Endothelial cell (in vitro differentiated cells): Measurements from ENCODE around the gene PKP3. TPM values are rescaled to one million over a fixed set of nuclear protein-coding genes. Genes with fewer than 3 reads are reported as not detected.
"Not testable (repeated sequence)": the region's sequence is repeated elsewhere in the genome, so short reads cannot be mapped to it uniquely, and the experiment has no call there.

Experiments
- DNase-seq: peaks from one replicate; pipeline ENCODE4 v3.0.0; 2021; ENCODE audit warnings: low spot score
- H3K27ac Mint-ChIP-seq: one replicate; pipeline ENCODE4 v1.8.0; 2021; ENCODE audit warnings: mixed read lengths, inconsistent platforms; ENCODE audit not compliant: unreplicated experiment
- H3K27me3 Mint-ChIP-seq: one replicate; pipeline ENCODE4 v1.8.0; 2021; ENCODE audit warnings: mild to moderate bottlenecking, moderate library complexity, mixed read lengths, inconsistent platforms; ENCODE audit not compliant: unreplicated experiment
- H3K36me3 Mint-ChIP-seq: one replicate; pipeline ENCODE4 v1.8.0; 2021; ENCODE audit warnings: mild to moderate bottlenecking, low read depth, mixed read lengths, inconsistent platforms; ENCODE audit not compliant: unreplicated experiment
- H3K4me1 Mint-ChIP-seq: one replicate; pipeline ENCODE4 v1.8.0; 2021; ENCODE audit warnings: mild to moderate bottlenecking, mixed read lengths, inconsistent platforms; ENCODE audit not compliant: unreplicated experiment
- H3K4me3 Mint-ChIP-seq: one replicate; pipeline ENCODE4 v1.8.0; 2021; ENCODE audit warnings: mild to moderate bottlenecking, mixed read lengths, inconsistent platforms; ENCODE audit not compliant: unreplicated experiment
- H3K9me3 Mint-ChIP-seq: one replicate; pipeline ENCODE4 v1.8.0; 2021; ENCODE audit warnings: mixed read lengths, inconsistent platforms; ENCODE audit not compliant: unreplicated experiment
- CTCF ChIP-seq: fragments of 200-600 bp; sonication (generic); IDR thresholded peaks from one replicate; pipeline ENCODE4 v1.5.0; 2021; ENCODE audit warnings: antibody characterized with exemption; ENCODE audit not compliant: unreplicated experiment
- total RNA-seq: library from RNA; stranded (reverse); fragmentation: NEBNext Ultra II Directional; extraction: Animal tissue kit (Norgen Biotek cat#: 25700); gene quantifications from one replicate; pipeline ENCODE4 v1.2.1, GENCODE V29; 2021; ENCODE audit not compliant: unreplicated experiment

PKP3 gene
- total RNA-seq, 1 donor from 2014 or later, result 0.49 TPM

DNA sequence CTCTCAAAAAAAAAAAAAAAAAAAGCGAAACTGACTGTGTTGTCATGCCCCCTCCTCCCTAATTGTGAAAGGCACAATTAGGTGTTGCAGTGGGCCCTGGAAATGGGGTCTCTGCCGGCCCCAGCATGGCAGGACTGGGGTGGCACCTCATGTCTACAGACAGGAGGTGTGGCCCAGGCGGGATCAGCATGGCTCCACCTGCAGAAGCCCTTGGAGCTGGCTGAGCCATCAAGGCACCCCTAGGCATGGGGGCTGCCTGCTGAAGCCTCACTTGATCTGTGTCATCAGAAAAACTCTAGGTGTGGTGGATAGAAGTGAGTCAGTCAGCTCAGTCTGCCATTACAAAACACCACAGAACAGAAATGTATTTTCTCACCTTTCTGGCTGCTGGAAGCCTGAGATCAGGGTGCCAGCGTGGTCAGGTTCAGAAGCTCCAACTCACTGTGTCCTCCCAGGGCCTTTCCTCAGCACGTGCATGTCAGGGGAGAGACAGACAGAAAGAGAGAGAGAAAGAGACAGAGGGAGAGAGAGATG is 34.8 kb upstream of the PKP3 start:
- no peak for DNase-seq
- Mint-ChIP-seq H3K27ac (no peak overlapping the region), H3K4me1 (peaks cover 4% of the 10 kb centered on the region), H3K36me3 (no peaks in the 10 kb centered on the region), H3K9me3 (no peaks in the 10 kb centered on the region), H3K27me3 (peaks cover 15% of the 10 kb centered on the region), H3K4me3 (no peak overlapping the region)
- TF ChIP-seq CTCF, result no peak

DNA sequence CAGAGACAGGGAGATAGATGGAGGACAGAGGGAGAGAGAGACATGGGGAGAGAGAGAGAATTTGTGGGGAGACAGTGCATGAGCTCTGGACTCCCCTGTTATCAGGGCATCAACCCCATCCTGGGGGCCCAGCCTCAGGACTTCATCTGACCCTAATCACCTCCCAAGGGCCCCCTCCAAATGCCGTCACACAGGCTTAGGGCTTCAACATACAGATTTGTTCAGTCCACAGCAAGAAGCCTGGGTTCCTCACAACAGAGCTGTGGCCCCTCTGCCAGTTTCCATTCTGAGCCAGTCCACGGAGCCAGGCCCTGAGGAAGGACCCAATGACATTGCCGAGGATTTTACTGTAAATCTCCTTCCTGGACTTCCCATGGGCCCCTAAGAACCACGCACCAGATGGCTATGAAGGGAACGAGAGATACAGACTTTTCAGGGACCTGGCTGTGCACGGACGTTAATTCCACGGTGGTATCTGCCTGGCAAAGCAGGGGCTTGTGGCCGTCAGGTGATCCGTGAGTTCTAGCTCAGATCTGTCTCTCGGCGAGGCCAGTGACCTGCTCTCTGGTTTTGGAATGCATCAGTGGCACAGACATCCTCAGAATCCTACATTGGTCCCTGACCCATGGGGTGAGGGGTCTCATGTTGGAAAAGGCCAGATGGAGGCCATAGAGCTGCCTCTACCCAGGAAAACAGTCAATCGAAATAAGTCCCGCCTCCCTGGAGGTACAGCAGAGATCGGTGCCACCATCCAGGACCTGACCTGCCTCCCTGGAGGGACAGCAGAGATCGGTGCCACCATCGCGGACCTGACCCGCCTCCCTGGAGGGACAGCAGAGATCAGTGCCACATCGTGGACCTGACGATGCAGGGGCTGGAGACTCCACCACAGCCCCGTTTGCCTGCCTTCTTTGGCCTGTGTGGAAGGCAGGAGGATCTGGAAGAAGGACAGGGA is 33.4 kb upstream of the PKP3 start:
- Mint-ChIP-seq H3K27me3 (peaks cover 13% of the 10 kb centered on the region), H3K4me3 (no peak overlapping the region), H3K4me1 (no peaks in the 10 kb centered on the region), H3K9me3 (no peaks in the 10 kb centered on the region), H3K36me3 (no peaks in the 10 kb centered on the region), H3K27ac (no peak overlapping the region)
- no peak for DNase-seq
- TF ChIP-seq CTCF, result no peak

DNA sequence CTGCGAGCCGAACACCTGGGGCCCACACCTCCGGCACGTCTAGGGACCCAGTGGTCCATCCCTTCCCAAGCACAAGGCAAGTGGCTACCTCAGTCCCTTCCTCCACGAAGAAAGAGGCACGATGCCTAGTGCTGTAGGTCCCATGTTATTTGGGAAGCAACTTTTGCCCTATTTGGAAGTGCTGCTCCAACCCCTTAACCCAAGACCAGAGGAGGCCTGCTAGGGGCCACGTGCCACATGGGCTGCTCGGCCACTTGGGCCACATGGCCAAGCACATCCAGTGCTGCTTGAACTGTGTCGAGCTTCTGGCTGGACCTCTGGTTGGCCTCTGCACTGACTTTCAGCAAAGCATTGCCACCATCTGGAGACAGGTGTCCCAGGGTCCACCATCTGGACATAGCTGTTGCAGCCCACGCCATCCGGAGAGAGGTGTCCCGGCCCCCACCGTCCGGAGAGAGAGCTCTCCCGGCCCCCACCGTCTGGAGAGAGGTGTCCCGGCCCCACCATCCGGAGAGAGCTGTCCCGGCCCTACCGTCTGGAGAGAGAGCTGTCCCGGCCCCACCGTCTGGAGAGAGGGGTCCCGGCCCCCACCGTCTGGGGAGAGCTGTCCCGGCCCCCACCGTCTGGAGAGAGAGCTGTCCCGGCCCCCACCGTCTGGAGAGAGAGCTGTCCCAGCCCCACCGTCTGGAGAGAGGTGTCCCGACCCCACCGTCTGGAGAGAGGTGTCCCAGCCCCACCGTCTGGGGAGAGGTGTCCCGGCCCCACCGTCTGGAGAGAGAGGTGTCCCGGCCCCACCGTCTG is 31.2 kb upstream of the PKP3 start:
- Mint-ChIP-seq H3K27ac (no peak overlapping the region), H3K9me3 (no peaks in the 10 kb centered on the region), H3K36me3 (no peaks in the 10 kb centered on the region), H3K4me1 (peaks cover 4% of the 10 kb centered on the region), H3K27me3 (peaks cover 18% of the 10 kb centered on the region), H3K4me3 (no peak overlapping the region)
- DNase-seq, result no peak
- TF ChIP-seq CTCF, result no peak

DNA sequence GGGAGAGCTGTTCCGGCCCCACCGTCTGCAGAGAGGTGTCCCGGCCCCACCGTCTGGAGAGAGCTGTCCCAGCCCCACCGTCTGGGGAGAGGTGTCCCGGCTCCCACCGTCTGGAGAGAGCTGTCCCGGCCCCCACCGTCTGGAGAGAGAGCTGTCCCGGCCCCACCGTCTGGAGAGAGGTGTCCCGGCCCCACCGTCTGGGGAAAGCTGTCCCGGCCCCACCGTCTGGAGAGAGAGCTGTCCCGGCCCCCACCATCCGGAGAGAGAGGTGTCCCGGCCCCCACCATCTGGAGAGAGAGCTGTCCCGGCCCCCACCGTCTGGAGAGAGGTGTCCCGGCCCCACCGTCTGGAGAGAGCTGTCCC is 30.6 kb upstream of the PKP3 start:
- H3K4me3 Mint-ChIP-seq, H3K4me1 Mint-ChIP-seq, H3K36me3 Mint-ChIP-seq, H3K27ac Mint-ChIP-seq, DNase-seq, H3K9me3 Mint-ChIP-seq: not testable (repeated sequence)
- H3K27me3 Mint-ChIP-seq, result peaks cover 21% of the 10 kb centered on the region

- Mint-ChIP-seq H3K27me3 (peaks cover 24% of the 10 kb centered on the region), H3K4me3 (no peak overlapping the region), H3K27ac (no peak overlapping the region), H3K9me3 (no peaks in the 10 kb centered on the region), H3K36me3 (no peaks in the 10 kb centered on the region), H3K4me1 (peaks cover 10% of the 10 kb centered on the region)
- DNase-seq, result no peak
- TF ChIP-seq CTCF, result no peak
These were observed 29.9 kb upstream of the PKP3 start for GRCh38 chr11:363948-364761.
